GM13977 (cell line): ENCODE results near the gene RTKN.
"Not testable (repeated sequence)": the region's sequence is repeated elsewhere in the genome, so short reads cannot be mapped to it uniquely, and the experiment has no call there.

ENCODE experiments used
- DNase-seq: peaks from one replicate; pipeline ENCODE4 v3.0.0; 2012; ENCODE audit warnings: low spot score
- CTCF ChIP-seq: IDR thresholded peaks from 2 replicates; pipeline ENCODE4 v1.5.1; 2012; ENCODE audit warnings: mild to moderate bottlenecking, control low read depth; ENCODE audit not compliant: insufficient read depth; ENCODE audit errors: extremely low read depth, missing control alignments
- in situ Hi-C: fragments of 300-500 bp; cut with MboI; formaldehyde crosslinking; loops from one replicate; pipeline ENCODE4 v1.12.0; 2022; ENCODE audit warnings: low sequenced_read_pairs, low pct_unique_long_range_greater_than_20kb, mixed read lengths, inconsistent platforms; ENCODE audit not compliant: unreplicated experiment

RTKN gene

GRCh38 chr2:74450570-74451190, 8.9 kb upstream of the RTKN start:
- in situ Hi-C loops, result no loop called here
- no peak for TF ChIP-seq CTCF

GRCh38 chr2:74448771-74449170, 7.0 kb upstream of the RTKN start:
- DNase-seq, result no peak
- in situ Hi-C loops, result no loop called here
- no peak for TF ChIP-seq CTCF

More at GRCh38 chr2:74450570-74451190, 8.9 kb upstream of the RTKN start:
- DNase-seq, result no peak

- in situ Hi-C loops, result no loop called here
- no peak for TF ChIP-seq CTCF
- DNase-seq, result no peak
Measured at GRCh38 chr2:74447230-74447999, 5.7 kb upstream of the RTKN start.

GRCh38 chr2:74444498-74445318, 3.0 kb upstream of the RTKN start:
- no peak for DNase-seq
- no peak for TF ChIP-seq CTCF
- in situ Hi-C loops, result no loop called here

- DNase-seq, in situ Hi-C loops: not testable (repeated sequence)
Measured at GRCh38 chr2:74442483-74443297, 953 bp upstream of the RTKN start.

GRCh38 chr2:74441170-74441689, 507 bp downstream of the RTKN start:
- no peak for DNase-seq
- no peak for TF ChIP-seq CTCF
- in situ Hi-C loops, result no loop called here
